Measurements from ENCODE around the gene FAM53B.

DNA sequence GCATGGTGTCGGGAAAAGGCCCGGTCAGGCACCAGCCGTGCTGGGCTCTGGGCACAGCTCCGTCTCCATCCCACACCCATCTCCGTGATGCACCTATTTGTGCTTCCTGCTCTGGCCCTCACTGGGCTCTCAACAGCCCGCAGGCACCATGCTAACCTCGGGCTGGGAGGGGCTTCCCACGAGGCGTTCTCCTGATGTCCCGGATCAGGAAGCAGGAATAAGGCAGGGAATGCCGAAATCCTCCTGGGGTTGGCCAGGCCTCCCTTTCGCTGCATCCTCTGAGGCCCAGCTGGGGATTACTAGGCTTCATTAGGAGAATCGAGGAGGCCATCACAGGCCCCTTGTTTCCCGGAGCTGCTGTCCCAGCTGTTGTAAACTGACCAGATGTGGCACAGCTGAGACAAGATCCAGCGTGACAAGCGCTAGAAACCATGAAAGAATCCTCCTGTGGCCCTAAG is 72.0 kb downstream of the FAM53B start:
- TF ChIP-seq, protein P1, sequence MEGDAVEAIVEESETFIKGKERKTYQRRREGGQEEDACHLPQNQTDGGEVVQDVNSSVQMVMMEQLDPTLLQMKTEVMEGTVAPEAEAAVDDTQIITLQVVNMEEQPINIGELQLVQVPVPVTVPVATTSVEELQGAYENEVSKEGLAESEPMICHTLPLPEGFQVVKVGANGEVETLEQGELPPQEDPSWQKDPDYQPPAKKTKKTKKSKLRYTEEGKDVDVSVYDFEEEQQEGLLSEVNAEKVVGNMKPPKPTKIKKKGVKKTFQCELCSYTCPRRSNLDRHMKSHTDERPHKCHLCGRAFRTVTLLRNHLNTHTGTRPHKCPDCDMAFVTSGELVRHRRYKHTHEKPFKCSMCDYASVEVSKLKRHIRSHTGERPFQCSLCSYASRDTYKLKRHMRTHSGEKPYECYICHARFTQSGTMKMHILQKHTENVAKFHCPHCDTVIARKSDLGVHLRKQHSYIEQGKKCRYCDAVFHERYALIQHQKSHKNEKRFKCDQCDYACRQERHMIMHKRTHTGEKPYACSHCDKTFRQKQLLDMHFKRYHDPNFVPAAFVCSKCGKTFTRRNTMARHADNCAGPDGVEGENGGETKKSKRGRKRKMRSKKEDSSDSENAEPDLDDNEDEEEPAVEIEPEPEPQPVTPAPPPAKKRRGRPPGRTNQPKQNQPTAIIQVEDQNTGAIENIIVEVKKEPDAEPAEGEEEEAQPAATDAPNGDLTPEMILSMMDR (conservative IDR thresholded peaks at IDR 0.05; ENCODE audit: low read length), result no peak
- TF ChIP-seq EZH2phosphoT487 (IDR thresholded peaks at IDR 0.05; ENCODE audit: borderline replicate concordance, low read depth, low read length), result no peak
